Kidney (tissue), 14 donors: ENCODE results near the gene NASP. TPM values are rescaled to one million over a fixed set of nuclear protein-coding genes. Genes with fewer than 3 reads are reported as not detected.

Source experiments
- DNase-seq, 5 donors: peaks; one replicate each; pipeline ENCODE4 v3.0.0-alpha.2; 2013 to 2020
- FAIRE-seq: peaks from 2 replicates; lab custom pipeline; 2012; peaks lifted over from hg19 to GRCh38; lab: Jason Lieb, UNC
- H3K27ac ChIP-seq, 2 donors: one replicate each; pipeline ENCODE4 v1.7.0; 2013; ENCODE audit warnings: low read depth in 2 of 2, low read length in 2 of 2, inconsistent platforms in 1 of 2
- H3K27me3 ChIP-seq: one replicate; pipeline ENCODE4 v1.7.1; 2013; ENCODE audit warnings: low read length, inconsistent platforms; ENCODE audit not compliant: control insufficient read depth, insufficient read depth
- H3K36me3 ChIP-seq, 3 donors: one replicate each; pipeline versions ENCODE4 v1.7.0 to v1.7.1; 2013; ENCODE audit warnings: low read length in 3 of 3, control low read depth in 1 of 3, inconsistent platforms in 1 of 3; ENCODE audit not compliant: insufficient read depth in 3 of 3, control insufficient read depth in 2 of 3
- H3K4me1 ChIP-seq, 3 donors: one replicate each; pipeline versions ENCODE4 v1.7.0 to v1.7.1; 2013; ENCODE audit warnings: low read length in 3 of 3, inconsistent platforms in 1 of 3, low read depth in 1 of 3; ENCODE audit not compliant: control insufficient read depth in 2 of 3, insufficient read depth in 2 of 3
- H3K4me3 ChIP-seq, 3 donors: one replicate each; pipeline versions ENCODE4 v1.7.0 to v1.8.1; 2013; ENCODE audit warnings: low read length in 3 of 3, control low read depth in 1 of 3, inconsistent platforms in 1 of 3
- H3K9ac ChIP-seq, 3 donors: one replicate each; pipeline versions ENCODE4 v1.7.0 to v1.7.1; 2013; ENCODE audit warnings: low read length in 3 of 3, control low read depth in 1 of 3, inconsistent platforms in 1 of 3
- H3K9me3 ChIP-seq, 3 donors: one replicate each; pipeline versions ENCODE4 v1.7.0 to v1.7.1; 2013; ENCODE audit warnings: low read length in 3 of 3, control low read depth in 1 of 3, inconsistent platforms in 1 of 3; ENCODE audit not compliant: control insufficient read depth in 2 of 3, insufficient read depth in 1 of 3
- intact Hi-C: fragments of 100-400 bp; cut with DNase I; formaldehyde crosslinking; loops from one replicate; pipeline ENCODE4 v1.11.1; 2022
- polyA plus RNA-seq: library from polyadenylated mRNA; stranded (reverse); fragments of 350-450 nt; fragmentation: Illumina TruSeq; extraction: RNeasy Lipid Tissue Mini Kit (QIAGEN cat#74804); gene quantifications from one replicate; pipeline ENCODE4 v1.2.3, GENCODE V29; 2014; ENCODE audit warnings: low read depth, low replicate concordance; ENCODE audit not compliant: insufficient read depth
- total RNA-seq: library from RNA; stranded (reverse); fragmentation: NEBNext Ultra II Directional; extraction: Animal tissue kit (Norgen Biotek cat#: 25700); gene quantifications from one replicate; pipeline ENCODE4 v1.2.1, GENCODE V29; 2021
- TF ChIP-seq, protein P1 (sequence below): IDR thresholded peaks from 3 replicates; pipeline ENCODE4 v1.5.1; 2012; ENCODE audit warnings: mild to moderate bottlenecking, moderate library complexity, borderline replicate concordance; ENCODE audit not compliant: insufficient read depth; ENCODE audit errors: extremely low read depth
- donor health status: control.
- donor health status: control.
- donor health status: control.
- donor health status: control.
- donor health status: control.
- donor health status: DM: yes; HTN: yes; CAD: no.
- donor health status: Normal renal cell carcinoma (clear cell type).

Gene NASP
- total and polyA plus RNA-seq, 2 donors from 2014 or later: 49.5 to 51.6 TPM

DNA sequence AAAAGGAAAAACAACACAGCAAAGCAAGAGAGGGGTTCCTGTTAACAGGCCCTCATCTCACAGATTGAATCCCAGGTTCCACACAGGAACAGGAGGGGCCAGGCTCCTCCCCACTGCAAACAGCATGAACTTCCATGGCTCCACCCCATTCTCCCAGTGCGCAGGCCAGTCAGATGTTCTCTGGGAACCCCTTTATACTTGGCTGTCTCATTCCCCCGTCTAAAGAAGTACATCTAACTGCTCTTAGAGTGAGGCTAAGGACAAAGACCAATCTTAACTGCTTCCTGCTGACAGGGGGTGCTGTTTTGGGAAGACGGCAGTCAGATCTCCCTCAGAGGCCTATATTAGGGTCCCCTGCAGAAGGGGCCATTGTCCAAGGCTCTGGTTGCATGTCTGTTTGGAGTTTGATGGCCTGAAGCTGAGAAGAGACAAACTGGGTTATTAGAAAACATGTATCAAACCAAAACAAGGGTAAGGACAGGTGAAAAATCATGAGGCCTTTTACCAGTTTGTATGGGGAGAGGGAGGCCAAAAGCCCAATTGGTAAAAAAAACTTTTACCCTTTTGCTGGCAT lies 10.5 kb upstream of the NASP start:
- no peak overlapping the region for H3K27ac ChIP-seq
- H3K36me3 ChIP-seq: peaks cover 0 to 17% (median 17%) of the 10 kb centered on the region in 3 donors
- H3K4me3 ChIP-seq: no peak overlapping the region
- TF ChIP-seq, protein P1, sequence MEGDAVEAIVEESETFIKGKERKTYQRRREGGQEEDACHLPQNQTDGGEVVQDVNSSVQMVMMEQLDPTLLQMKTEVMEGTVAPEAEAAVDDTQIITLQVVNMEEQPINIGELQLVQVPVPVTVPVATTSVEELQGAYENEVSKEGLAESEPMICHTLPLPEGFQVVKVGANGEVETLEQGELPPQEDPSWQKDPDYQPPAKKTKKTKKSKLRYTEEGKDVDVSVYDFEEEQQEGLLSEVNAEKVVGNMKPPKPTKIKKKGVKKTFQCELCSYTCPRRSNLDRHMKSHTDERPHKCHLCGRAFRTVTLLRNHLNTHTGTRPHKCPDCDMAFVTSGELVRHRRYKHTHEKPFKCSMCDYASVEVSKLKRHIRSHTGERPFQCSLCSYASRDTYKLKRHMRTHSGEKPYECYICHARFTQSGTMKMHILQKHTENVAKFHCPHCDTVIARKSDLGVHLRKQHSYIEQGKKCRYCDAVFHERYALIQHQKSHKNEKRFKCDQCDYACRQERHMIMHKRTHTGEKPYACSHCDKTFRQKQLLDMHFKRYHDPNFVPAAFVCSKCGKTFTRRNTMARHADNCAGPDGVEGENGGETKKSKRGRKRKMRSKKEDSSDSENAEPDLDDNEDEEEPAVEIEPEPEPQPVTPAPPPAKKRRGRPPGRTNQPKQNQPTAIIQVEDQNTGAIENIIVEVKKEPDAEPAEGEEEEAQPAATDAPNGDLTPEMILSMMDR: no peak
- FAIRE-seq (no peak), DNase-seq (no peak)
- H3K9ac ChIP-seq: no peak overlapping the region
- no peaks in the 10 kb centered on the region for H3K9me3 ChIP-seq
- intact Hi-C loops: loop anchor here (5.0 kb wide), 1 partner anchor 216 kb away; no protein-coding TSS in a partner anchor
- no peaks in the 10 kb centered on the region for H3K4me1 ChIP-seq
- H3K27me3 ChIP-seq: no peaks in the 10 kb centered on the region

DNA sequence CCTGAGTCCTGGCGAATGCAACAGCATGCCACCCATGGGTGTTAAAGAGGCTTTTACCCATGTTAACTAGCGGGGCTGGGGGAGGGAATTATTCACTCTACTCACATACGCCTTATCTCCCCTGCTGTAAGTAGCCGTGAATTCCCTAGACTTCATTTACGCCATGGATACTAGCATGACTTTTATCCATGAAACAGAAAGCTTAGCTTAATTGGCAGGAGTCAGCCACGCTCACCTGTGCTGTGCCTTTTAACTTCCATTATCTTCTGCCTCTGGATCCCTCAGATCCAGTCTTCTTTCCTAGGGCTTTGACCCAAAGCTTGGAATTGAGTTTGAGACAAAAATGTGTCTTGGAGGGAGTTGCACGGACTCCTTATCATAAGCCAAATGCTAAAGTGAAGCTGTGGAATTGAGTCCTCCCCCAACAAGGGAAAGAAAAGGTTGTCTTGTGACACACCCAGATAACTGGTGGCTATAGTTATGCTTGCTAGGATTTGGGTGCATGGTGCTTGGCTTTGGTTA lies 9.7 kb upstream of the NASP start:
- Histone ChIP-seq H3K27ac (no peak overlapping the region), H3K27me3 (no peaks in the 10 kb centered on the region), H3K4me1 (no peaks in the 10 kb centered on the region), H3K36me3 (peaks cover 0 to 9% (median 8%) of the 10 kb centered on the region in 3 donors), H3K9me3 (no peaks in the 10 kb centered on the region), H3K4me3 (no peak overlapping the region), H3K9ac (no peak overlapping the region)
- no peak for DNase-seq
- no peak for FAIRE-seq
- intact Hi-C loops: loop anchor here (5.0 kb wide), 1 partner anchor 217 kb away; no protein-coding TSS in a partner anchor
- TF ChIP-seq, protein P1: no peak

DNA sequence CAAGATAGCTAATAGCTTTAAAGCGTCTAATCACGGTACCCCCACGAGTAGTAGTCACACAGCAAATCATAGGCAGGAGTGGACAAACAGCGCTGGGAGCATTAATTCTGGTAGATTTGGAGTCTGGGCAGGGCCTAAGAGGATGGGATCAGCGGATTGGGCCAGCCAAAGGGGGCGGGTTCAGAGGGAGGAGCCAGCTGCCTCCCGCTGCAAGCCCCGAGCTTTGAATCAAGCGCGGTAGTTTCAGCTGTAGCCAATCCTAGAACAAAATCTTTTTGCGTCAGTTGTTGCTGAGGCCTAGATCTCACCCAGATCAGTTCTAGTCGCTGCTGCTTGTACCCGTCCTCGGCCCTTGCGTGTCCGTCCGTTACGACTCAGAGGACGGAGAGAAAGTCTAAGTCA lies 576 bp upstream of the NASP start:
- DNase-seq (peak; percentile 96 to 99 (median 97)), FAIRE-seq (peak; percentile 96)
- Histone ChIP-seq H3K27me3 (no peaks in the 10 kb centered on the region), H3K4me3 (peak overlapping the region; percentile 94 to 99 (median 99)), H3K27ac (peak overlapping the region; percentile 86 to 91), H3K36me3 (no peaks in the 10 kb centered on the region), H3K4me1 (peaks cover 0 to 6% (median 0%) of the 10 kb centered on the region in 3 donors), H3K9ac (peak overlapping the region; percentile 83 to 98 (median 88)), H3K9me3 (no peaks in the 10 kb centered on the region)
- intact Hi-C loops: no loop called here
- TF ChIP-seq, protein P1: no peak
